ENCODE results near the gene TMEM42. TPM values are rescaled to one million over a fixed set of nuclear protein-coding genes. Genes with fewer than 3 reads are reported as not detected.
"Not testable (repeated sequence)": the region's sequence is repeated elsewhere in the genome, so short reads cannot be mapped to it uniquely, and the experiment has no call there.

The TMEM42 gene
- 10 to 100 TPM in 3 of 4 donors, 1 to 10 TPM in 1; 6.2 to 19.4 (median 14.3) TPM for polyA plus RNA-seq
- long read RNA-seq, donor 1, result 0 reads
- long read RNA-seq, donor 2, result 0 reads
- long read RNA-seq, donor 3, partial matches to known transcripts, result 5 of 10 reads
- long read RNA-seq, donor 3, other reads (novel, unspliced or antisense), result 0 of 10 reads
- long read RNA-seq, donor 4, result 0 reads
- long read RNA-seq, donor 5, partial matches to known transcripts, result 0 of 1 reads
- long read RNA-seq, donor 5, other reads (novel, unspliced or antisense), result 0 of 1 reads
- long read RNA-seq, donor 6, partial matches to known transcripts, result 0 of 3 reads
- long read RNA-seq, donor 6, other reads (novel, unspliced or antisense), result 0 of 3 reads
- long read RNA-seq, donor 7, result 0 reads
- long read RNA-seq, donor 8, result 0 reads
- long read RNA-seq, donor 9, partial matches to known transcripts, result 0 of 1 reads
- long read RNA-seq, donor 9, other reads (novel, unspliced or antisense), result 0 of 1 reads
- long read RNA-seq, donor 10, partial matches to known transcripts, result 0 of 7 reads
- long read RNA-seq, donor 10, other reads (novel, unspliced or antisense), result 0 of 7 reads

- no peak for FAIRE-seq
These were observed at the start of gene TMEM42 for GRCh38 chr3:44861412-44862225. Gene TMEM42 (plus strand): TSS chr3:44861912. CDS start chr3:44861925, 13 bp downstream.

GRCh38 chr3:44814751-44815150, 47.0 kb upstream of the TMEM42 start:
- H3K36me3 ChIP-seq (ENCODE audit: control insufficient read depth in 3 of 3, insufficient read depth in 2 of 3, low read depth in 1 of 3, low read length in 3 of 3), result peaks cover 0 to 12% (median 0%) of the 10 kb centered on the region in 3 donors
- H3K27ac ChIP-seq (ENCODE audit: low read depth in 1 of 3, low read length in 2 of 3), result no peak overlapping the region
- H3K4me1 ChIP-seq (ENCODE audit: control insufficient read depth in 3 of 3, insufficient read depth in 2 of 3, low read depth in 1 of 3, low read length in 2 of 3), result no peaks in the 10 kb centered on the region
- whole genome bisulfite sequencing, 3 donors, result 92 to 95% (median 93%) methylated on average over 6 of the region's 6 CpGs
- H3K9me3 ChIP-seq (ENCODE audit: control insufficient read depth in 2 of 2, insufficient read depth in 1 of 2, low read depth in 1 of 2, low read length in 1 of 2), result no peaks in the 10 kb centered on the region
- no peak overlapping the region for H3K4me3 ChIP-seq (ENCODE audit: low read depth in 1 of 3, low read length in 3 of 3)
- H3K27me3 ChIP-seq (ENCODE audit: control insufficient read depth in 3 of 3, insufficient read depth in 3 of 3, low read length in 3 of 3), result no peaks in the 10 kb centered on the region
- no peak for DNase-seq
- no peak for FAIRE-seq

More at GRCh38 chr3:44861412-44862225, at the start of gene TMEM42:
- peak within 1 kb of the TSS; percentile 91 to 95 (median 91) for H3K27ac ChIP-seq (ENCODE audit: low read depth in 1 of 3, low read length in 2 of 3)
- no peaks in the 10 kb centered on the region for H3K27me3 ChIP-seq (ENCODE audit: control insufficient read depth in 3 of 3, insufficient read depth in 3 of 3, low read length in 3 of 3)
- H3K36me3 ChIP-seq (ENCODE audit: control insufficient read depth in 3 of 3, insufficient read depth in 2 of 3, low read depth in 1 of 3, low read length in 3 of 3), result peaks cover 0 to 11% (median 0%) of the 10 kb centered on the region in 3 donors
- peak; percentile 89 to 96 for DNase-seq
- H3K4me3 ChIP-seq (ENCODE audit: low read depth in 1 of 3, low read length in 3 of 3), result peak within 1 kb of the TSS; percentile 43 to 78 (median 64)
- 1 to 2% (median 1%) methylated on average over 52 to 91 of the region's 91 CpGs for WGBS, 3 donors
- peaks cover 0 to 4% (median 0%) of the 10 kb centered on the region in 3 donors for H3K4me1 ChIP-seq (ENCODE audit: control insufficient read depth in 3 of 3, insufficient read depth in 2 of 3, low read depth in 1 of 3, low read length in 2 of 3)
- H3K9me3 ChIP-seq (ENCODE audit: control insufficient read depth in 2 of 2, insufficient read depth in 1 of 2, low read depth in 1 of 2, low read length in 1 of 2), result no peaks in the 10 kb centered on the region

- not testable (repeated sequence) for H3K4me3 ChIP-seq (ENCODE audit: low read depth in 1 of 3, low read length in 3 of 3); H3K36me3 ChIP-seq (ENCODE audit: control insufficient read depth in 3 of 3, insufficient read depth in 2 of 3, low read depth in 1 of 3, low read length in 3 of 3); FAIRE-seq; DNase-seq; H3K27me3 ChIP-seq (ENCODE audit: control insufficient read depth in 3 of 3, insufficient read depth in 3 of 3, low read length in 3 of 3); H3K27ac ChIP-seq (ENCODE audit: low read depth in 1 of 3, low read length in 2 of 3); H3K9me3 ChIP-seq (ENCODE audit: control insufficient read depth in 2 of 2, insufficient read depth in 1 of 2, low read depth in 1 of 2, low read length in 1 of 2); H3K4me1 ChIP-seq (ENCODE audit: control insufficient read depth in 3 of 3, insufficient read depth in 2 of 3, low read depth in 1 of 3, low read length in 2 of 3)
- WGBS, 3 donors, result 93 to 99% (median 98%) methylated on average over 2 of the region's 2 CpGs
These were observed 45.4 kb upstream of the TMEM42 start for GRCh38 chr3:44816334-44816733.

GRCh38 chr3:44821206-44821605, 40.5 kb upstream of the TMEM42 start:
- H3K27me3 ChIP-seq (ENCODE audit: control insufficient read depth in 3 of 3, insufficient read depth in 3 of 3, low read length in 3 of 3); H3K4me1 ChIP-seq (ENCODE audit: control insufficient read depth in 3 of 3, insufficient read depth in 2 of 3, low read depth in 1 of 3, low read length in 2 of 3); H3K9me3 ChIP-seq (ENCODE audit: control insufficient read depth in 2 of 2, insufficient read depth in 1 of 2, low read depth in 1 of 2, low read length in 1 of 2); FAIRE-seq; H3K27ac ChIP-seq (ENCODE audit: low read depth in 1 of 3, low read length in 2 of 3); H3K36me3 ChIP-seq (ENCODE audit: control insufficient read depth in 3 of 3, insufficient read depth in 2 of 3, low read depth in 1 of 3, low read length in 3 of 3); H3K4me3 ChIP-seq (ENCODE audit: low read depth in 1 of 3, low read length in 3 of 3); DNase-seq: not testable (repeated sequence)
- 95 to 97% (median 97%) methylated on average over 22 to 34 of the region's 34 CpGs for WGBS, 3 donors

- Histone ChIP-seq H3K27me3 (ENCODE audit: control insufficient read depth in 3 of 3, insufficient read depth in 3 of 3, low read length in 3 of 3) (no peaks in the 10 kb centered on the region), H3K9me3 (ENCODE audit: control insufficient read depth in 2 of 2, insufficient read depth in 1 of 2, low read depth in 1 of 2, low read length in 1 of 2) (no peaks in the 10 kb centered on the region), H3K36me3 (ENCODE audit: control insufficient read depth in 3 of 3, insufficient read depth in 2 of 3, low read depth in 1 of 3, low read length in 3 of 3) (peaks cover 0 to 2% (median 0%) of the 10 kb centered on the region in 3 donors), H3K4me3 (ENCODE audit: low read depth in 1 of 3, low read length in 3 of 3) (no peak overlapping the region), H3K4me1 (ENCODE audit: control insufficient read depth in 3 of 3, insufficient read depth in 2 of 3, low read depth in 1 of 3, low read length in 2 of 3) (no peaks in the 10 kb centered on the region), H3K27ac (ENCODE audit: low read depth in 1 of 3, low read length in 2 of 3) (no peak overlapping the region)
- DNase-seq, result no peak
- 89 to 92% (median 91%) methylated on average over 2 of the region's 2 CpGs for WGBS, 3 donors
- FAIRE-seq, result no peak
These were observed 36.3 kb upstream of the TMEM42 start for GRCh38 chr3:44825264-44825925.

GRCh38 chr3:44827196-44827595, 34.5 kb upstream of the TMEM42 start:
- DNase-seq (no peak), FAIRE-seq (no peak)
- 94 to 97% (median 97%) methylated on average over 3 of the region's 3 CpGs for WGBS, 3 donors
- no peak overlapping the region for H3K4me3 ChIP-seq (ENCODE audit: low read depth in 1 of 3, low read length in 3 of 3)
- H3K9me3 ChIP-seq (ENCODE audit: control insufficient read depth in 2 of 2, insufficient read depth in 1 of 2, low read depth in 1 of 2, low read length in 1 of 2), result no peaks in the 10 kb centered on the region
- peaks cover 0 to 2% (median 2%) of the 10 kb centered on the region in 3 donors for H3K36me3 ChIP-seq (ENCODE audit: control insufficient read depth in 3 of 3, insufficient read depth in 2 of 3, low read depth in 1 of 3, low read length in 3 of 3)
- H3K27me3 ChIP-seq (ENCODE audit: control insufficient read depth in 3 of 3, insufficient read depth in 3 of 3, low read length in 3 of 3), result no peaks in the 10 kb centered on the region
- no peaks in the 10 kb centered on the region for H3K4me1 ChIP-seq (ENCODE audit: control insufficient read depth in 3 of 3, insufficient read depth in 2 of 3, low read depth in 1 of 3, low read length in 2 of 3)
- no peak overlapping the region for H3K27ac ChIP-seq (ENCODE audit: low read depth in 1 of 3, low read length in 2 of 3)

GRCh38 chr3:44831232-44831631, 30.5 kb upstream of the TMEM42 start:
- FAIRE-seq (no peak), DNase-seq (no peak)
- peaks cover 0 to 3% of the 10 kb centered on the region in 2 donors for H3K9me3 ChIP-seq (ENCODE audit: control insufficient read depth in 2 of 2, insufficient read depth in 1 of 2, low read depth in 1 of 2, low read length in 1 of 2)
- H3K27me3 ChIP-seq (ENCODE audit: control insufficient read depth in 3 of 3, insufficient read depth in 3 of 3, low read length in 3 of 3), result no peaks in the 10 kb centered on the region
- peaks cover 2 to 7% (median 2%) of the 10 kb centered on the region in 3 donors for H3K36me3 ChIP-seq (ENCODE audit: control insufficient read depth in 3 of 3, insufficient read depth in 2 of 3, low read depth in 1 of 3, low read length in 3 of 3)
- H3K4me1 ChIP-seq (ENCODE audit: control insufficient read depth in 3 of 3, insufficient read depth in 2 of 3, low read depth in 1 of 3, low read length in 2 of 3), result no peaks in the 10 kb centered on the region
- 91 to 97% (median 97%) methylated on average over 5 of the region's 5 CpGs for WGBS, 3 donors
- no peak overlapping the region for H3K27ac ChIP-seq (ENCODE audit: low read depth in 1 of 3, low read length in 2 of 3)
- no peak overlapping the region for H3K4me3 ChIP-seq (ENCODE audit: low read depth in 1 of 3, low read length in 3 of 3)

GRCh38 chr3:44832032-44832431, 29.7 kb upstream of the TMEM42 start:
- no peaks in the 10 kb centered on the region for H3K27me3 ChIP-seq (ENCODE audit: control insufficient read depth in 3 of 3, insufficient read depth in 3 of 3, low read length in 3 of 3)
- 95 to 100% (median 96%) methylated on average over 1 of the region's 1 CpG for WGBS, 3 donors
- H3K4me3 ChIP-seq (ENCODE audit: low read depth in 1 of 3, low read length in 3 of 3), result no peak overlapping the region
- H3K9me3 ChIP-seq (ENCODE audit: control insufficient read depth in 2 of 2, insufficient read depth in 1 of 2, low read depth in 1 of 2, low read length in 1 of 2), result peaks cover 0 to 9% of the 10 kb centered on the region in 2 donors
- peaks cover 2 to 7% (median 2%) of the 10 kb centered on the region in 3 donors for H3K36me3 ChIP-seq (ENCODE audit: control insufficient read depth in 3 of 3, insufficient read depth in 2 of 3, low read depth in 1 of 3, low read length in 3 of 3)
- H3K27ac ChIP-seq (ENCODE audit: low read depth in 1 of 3, low read length in 2 of 3), result no peak overlapping the region
- DNase-seq (no peak), FAIRE-seq (no peak)
- no peaks in the 10 kb centered on the region for H3K4me1 ChIP-seq (ENCODE audit: control insufficient read depth in 3 of 3, insufficient read depth in 2 of 3, low read depth in 1 of 3, low read length in 2 of 3)

Data from small intestine (tissue), 16 donors.